Fibroblast of the conjunctiva (primary cell): ENCODE results near the gene RNF180.
"Not testable (repeated sequence)": the region's sequence is repeated elsewhere in the genome, so short reads cannot be mapped to it uniquely, and the experiment has no call there.

Experiments
- DNase-seq: peaks from one replicate; pipeline ENCODE4 v3.0.0-alpha.2; 2010; ENCODE audit warnings: low read depth

Gene RNF180

GRCh38 chr5:64180661-64181343 lies 15.2 kb downstream of the RNF180 start:
- DNase-seq = no peak

- DNase-seq = no peak
Observed at GRCh38 chr5:64181440-64181839, 15.8 kb downstream of the RNF180 start.

GRCh38 chr5:64183956-64184355 lies 18.3 kb downstream of the RNF180 start:
- DNase-seq = no peak

GRCh38 chr5:64184832-64185231 lies 19.2 kb downstream of the RNF180 start:
- DNase-seq = no peak

- DNase-seq = no peak
Observed at GRCh38 chr5:64188776-64189175, 23.1 kb downstream of the RNF180 start.

GRCh38 chr5:64190562-64191306 lies 25.1 kb downstream of the RNF180 start:
- no peak for DNase-seq

GRCh38 chr5:64195981-64196380 lies 30.3 kb downstream of the RNF180 start:
- DNase-seq = no peak

- DNase-seq = no peak
Observed at GRCh38 chr5:64199425-64199824, 33.8 kb downstream of the RNF180 start.

- DNase-seq = no peak
Observed at GRCh38 chr5:64201996-64202395, 36.4 kb downstream of the RNF180 start.

GRCh38 chr5:64206653-64207052 lies 41.0 kb downstream of the RNF180 start:
- DNase-seq = no peak

- DNase-seq = no peak
Observed at GRCh38 chr5:64207978-64208377, 42.3 kb downstream of the RNF180 start.

- no peak for DNase-seq
Observed at GRCh38 chr5:64209353-64209752, 43.7 kb downstream of the RNF180 start.

GRCh38 chr5:64210866-64211265 lies 45.2 kb downstream of the RNF180 start:
- peak; percentile 53 for DNase-seq

GRCh38 chr5:64213011-64213410 lies 47.4 kb downstream of the RNF180 start:
- DNase-seq = no peak

- DNase-seq = no peak
Observed at GRCh38 chr5:64213531-64213930, 47.9 kb downstream of the RNF180 start.

GRCh38 chr5:64214132-64214531 lies 48.5 kb downstream of the RNF180 start:
- no peak for DNase-seq

GRCh38 chr5:64221911-64222310 lies 56.3 kb downstream of the RNF180 start:
- no peak for DNase-seq

- not testable (repeated sequence) for DNase-seq
Observed at GRCh38 chr5:64225286-64225981, 59.8 kb downstream of the RNF180 start.

- not testable (repeated sequence) for DNase-seq
Observed at GRCh38 chr5:64227131-64227537, 61.5 kb downstream of the RNF180 start.

- peak; percentile 6 for DNase-seq
Observed at GRCh38 chr5:64229163-64229774, 63.6 kb downstream of the RNF180 start.

GRCh38 chr5:64260756-64261155 lies 95.1 kb downstream of the RNF180 start:
- DNase-seq = no peak

GRCh38 chr5:64269164-64269563 lies 103.5 kb downstream of the RNF180 start:
- DNase-seq = no peak

- no peak for DNase-seq
Observed at GRCh38 chr5:64273276-64273675, 107.6 kb downstream of the RNF180 start.
